T-helper 17 cell (primary cell): ENCODE results near the gene DNER. TPM values are rescaled to one million over a fixed set of nuclear protein-coding genes. Genes with fewer than 3 reads are reported as not detected.

ENCODE experiments used
- ATAC-seq: fragments of 150-1000 bp; cut with Tn5 transposase; 2 replicates; pipeline ENCODE4 v1.10.0; 2021; ENCODE audit warnings: mild to moderate bottlenecking, moderate library complexity
- DNase-seq, 3 donors: peaks; one replicate each; pipeline versions ENCODE4 v3.0.0 to v3.0.0-alpha.2; 2020 to 2021
- H3K9me3 ChIP-seq: one replicate; pipeline ENCODE4 v1.7.0; 2013; ENCODE audit warnings: low read length, mild to moderate bottlenecking; ENCODE audit not compliant: control insufficient read depth, poor library complexity, severe bottlenecking
- H3K27ac Mint-ChIP-seq: one replicate; pipeline ENCODE4 v1.8.0; 2022; ENCODE audit warnings: mild to moderate bottlenecking, moderate library complexity, mixed read lengths
- H3K27me3 Mint-ChIP-seq: one replicate; pipeline ENCODE4 v1.8.0; 2022; ENCODE audit warnings: mixed read lengths
- H3K36me3 Mint-ChIP-seq: one replicate; pipeline ENCODE4 v1.8.0; 2022; ENCODE audit warnings: low read depth, mixed read lengths
- H3K4me1 Mint-ChIP-seq: one replicate; pipeline ENCODE4 v1.8.0; 2022; ENCODE audit warnings: mild to moderate bottlenecking, mixed read lengths
- H3K4me3 Mint-ChIP-seq: one replicate; pipeline ENCODE4 v1.8.0; 2022; ENCODE audit warnings: mild to moderate bottlenecking, moderate library complexity, mixed read lengths
- total RNA-seq, 4 donors: library from RNA in 2 of 4; stranded (reverse) in 2 of 4; gene quantifications; one replicate each; pipeline ENCODE4 v1.2.3 and lab custom pipeline; 2022 to 2026

The DNER gene
- total RNA-seq, 2 donors from 2014 or later, result 0.22 TPM; not detected in 1

GRCh38 chr2:229650059-229650458 is 64.3 kb downstream of the DNER start:
- no peaks in the 10 kb centered on the region for H3K4me1 Mint-ChIP-seq
- peaks cover 67% of the 10 kb centered on the region for H3K27me3 Mint-ChIP-seq
- DNase-seq (no peak), ATAC-seq (no peak)
- no peak overlapping the region for H3K4me3 Mint-ChIP-seq
- no peaks in the 10 kb centered on the region for H3K9me3 ChIP-seq
- H3K27ac Mint-ChIP-seq, result no peak overlapping the region
- H3K36me3 Mint-ChIP-seq, result no peaks in the 10 kb centered on the region

DNA sequence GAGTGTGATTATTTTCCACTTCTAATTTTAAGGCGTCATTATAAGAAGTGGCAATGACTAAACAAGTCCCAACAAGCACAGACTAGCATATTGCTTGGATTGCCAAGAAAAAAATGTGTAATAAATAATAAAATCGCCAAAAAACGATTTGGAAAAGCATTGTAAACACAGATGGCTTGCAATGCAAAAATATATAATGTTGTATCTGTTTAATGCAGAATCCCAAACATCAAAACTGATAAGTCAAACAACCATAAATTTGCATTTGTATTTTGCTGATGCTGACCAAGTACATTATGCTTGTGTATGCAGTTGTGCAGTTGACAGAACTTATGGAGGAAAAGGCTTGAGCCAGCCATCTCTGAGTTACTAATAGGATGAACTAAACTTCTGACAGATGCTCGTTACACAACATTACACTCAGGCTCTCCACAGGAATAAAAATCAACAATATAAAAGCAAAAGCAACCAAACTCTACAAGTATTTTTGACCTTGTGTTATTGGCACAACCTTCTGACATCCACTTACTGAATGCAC is 68.1 kb downstream of the DNER start:
- DNase-seq (no peak), ATAC-seq (no peak)
- Mint-ChIP-seq H3K4me1 (no peaks in the 10 kb centered on the region), H3K27me3 (peaks cover 40% of the 10 kb centered on the region), H3K36me3 (no peaks in the 10 kb centered on the region), H3K27ac (no peak overlapping the region), H3K4me3 (no peak overlapping the region)
- H3K9me3 ChIP-seq, result no peaks in the 10 kb centered on the region

DNA sequence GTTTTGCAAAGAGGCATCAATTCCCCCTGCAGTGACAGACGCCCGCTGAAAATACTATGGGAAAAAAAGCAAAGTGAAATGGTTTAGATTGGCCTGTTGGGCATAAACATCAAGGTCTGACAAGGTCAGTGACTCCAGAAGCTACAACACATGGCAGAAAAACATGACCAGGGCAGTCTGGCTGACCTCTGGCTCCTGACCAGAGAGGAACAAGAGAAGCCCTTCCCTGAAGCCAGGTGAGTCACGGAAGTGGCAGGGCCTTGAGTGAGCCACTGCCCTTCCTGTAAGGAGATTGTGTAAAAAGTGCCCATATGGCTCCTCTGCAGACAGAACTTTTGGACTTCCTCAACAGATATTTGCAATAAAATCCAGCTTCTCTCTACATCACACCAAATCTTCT is 72.0 kb downstream of the DNER start:
- Mint-ChIP-seq H3K27ac (no peak overlapping the region), H3K4me3 (no peak overlapping the region), H3K27me3 (peaks cover 30% of the 10 kb centered on the region), H3K4me1 (no peaks in the 10 kb centered on the region), H3K36me3 (no peaks in the 10 kb centered on the region)
- DNase-seq, result no peak
- H3K9me3 ChIP-seq, result no peaks in the 10 kb centered on the region
- no peak for ATAC-seq

GRCh38 chr2:229641676-229642075 is 72.7 kb downstream of the DNER start:
- DNase-seq (no peak), ATAC-seq (no peak)
- Mint-ChIP-seq H3K4me3 (no peak overlapping the region), H3K27me3 (peaks cover 30% of the 10 kb centered on the region), H3K27ac (no peak overlapping the region), H3K36me3 (no peaks in the 10 kb centered on the region), H3K4me1 (no peaks in the 10 kb centered on the region)
- no peaks in the 10 kb centered on the region for H3K9me3 ChIP-seq

DNA sequence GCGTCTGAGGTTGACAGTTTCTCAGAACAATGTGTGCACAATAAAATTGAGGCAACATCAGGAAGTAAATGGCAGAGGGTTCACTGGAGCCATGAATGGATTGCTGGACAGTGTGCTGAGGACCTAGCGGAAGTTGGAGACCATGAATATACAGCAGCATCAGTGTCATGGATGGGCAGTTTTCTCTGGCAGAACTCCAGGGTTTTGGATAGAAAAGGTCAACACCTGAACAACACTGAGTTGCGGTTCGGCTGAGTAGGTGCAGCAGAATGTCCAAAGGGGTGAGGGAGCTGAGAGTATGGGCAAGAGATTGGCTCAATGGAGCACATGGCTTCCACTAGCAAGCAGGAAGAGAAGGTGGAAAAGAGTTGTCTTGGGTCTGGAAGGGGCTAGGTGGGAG is 73.7 kb downstream of the DNER start:
- no peak for DNase-seq
- no peak overlapping the region for H3K27ac Mint-ChIP-seq
- no peak overlapping the region for H3K4me3 Mint-ChIP-seq
- peaks cover 28% of the 10 kb centered on the region for H3K27me3 Mint-ChIP-seq
- no peaks in the 10 kb centered on the region for H3K4me1 Mint-ChIP-seq
- no peaks in the 10 kb centered on the region for H3K9me3 ChIP-seq
- no peaks in the 10 kb centered on the region for H3K36me3 Mint-ChIP-seq
- no peak for ATAC-seq

DNA sequence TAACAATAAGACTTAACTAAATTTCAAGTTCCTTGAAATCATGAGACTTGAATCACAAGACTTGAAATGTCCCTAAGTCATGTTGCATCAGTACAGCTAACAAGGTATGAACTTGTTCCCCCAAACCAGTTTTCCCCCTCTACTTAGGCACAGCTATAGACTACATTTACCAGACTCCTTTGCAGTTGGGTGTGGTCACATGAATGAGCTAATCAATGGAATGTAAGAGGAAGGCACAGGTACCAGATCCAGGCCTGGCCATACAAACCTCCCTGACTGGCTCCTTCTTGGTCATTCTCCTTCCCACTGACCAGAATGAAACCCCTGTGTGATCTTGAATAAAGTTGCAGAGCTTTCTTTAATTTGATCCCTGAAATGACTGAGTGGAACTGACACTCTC is 77.8 kb downstream of the DNER start:
- ATAC-seq (no peak), DNase-seq (no peak)
- peaks cover 2% of the 10 kb centered on the region for H3K36me3 Mint-ChIP-seq
- no peak overlapping the region for H3K4me3 Mint-ChIP-seq
- peaks cover 2% of the 10 kb centered on the region for H3K4me1 Mint-ChIP-seq
- H3K27me3 Mint-ChIP-seq, result peaks cover 49% of the 10 kb centered on the region
- H3K9me3 ChIP-seq, result no peaks in the 10 kb centered on the region
- no peak overlapping the region for H3K27ac Mint-ChIP-seq

DNA sequence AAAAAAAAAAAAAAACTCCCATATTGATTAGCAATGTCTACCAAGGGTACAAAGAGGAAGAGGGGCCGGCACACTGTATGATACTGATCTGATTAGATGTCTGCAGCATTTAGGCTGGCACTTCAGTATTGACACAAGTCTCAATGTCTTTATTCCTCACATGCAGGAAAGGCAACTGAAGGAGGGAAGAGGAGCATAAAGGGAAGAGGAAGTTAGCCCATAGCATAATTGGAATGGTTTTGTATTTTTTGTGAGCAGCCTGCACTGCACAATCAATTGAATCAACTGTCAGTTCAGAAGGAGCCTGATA is 79.0 kb downstream of the DNER start:
- ATAC-seq (no peak), DNase-seq (no peak)
- peaks cover 2% of the 10 kb centered on the region for H3K36me3 Mint-ChIP-seq
- no peak overlapping the region for H3K27ac Mint-ChIP-seq
- no peak overlapping the region for H3K4me3 Mint-ChIP-seq
- peaks cover 2% of the 10 kb centered on the region for H3K4me1 Mint-ChIP-seq
- H3K9me3 ChIP-seq, result no peaks in the 10 kb centered on the region
- H3K27me3 Mint-ChIP-seq, result peaks cover 36% of the 10 kb centered on the region

DNA sequence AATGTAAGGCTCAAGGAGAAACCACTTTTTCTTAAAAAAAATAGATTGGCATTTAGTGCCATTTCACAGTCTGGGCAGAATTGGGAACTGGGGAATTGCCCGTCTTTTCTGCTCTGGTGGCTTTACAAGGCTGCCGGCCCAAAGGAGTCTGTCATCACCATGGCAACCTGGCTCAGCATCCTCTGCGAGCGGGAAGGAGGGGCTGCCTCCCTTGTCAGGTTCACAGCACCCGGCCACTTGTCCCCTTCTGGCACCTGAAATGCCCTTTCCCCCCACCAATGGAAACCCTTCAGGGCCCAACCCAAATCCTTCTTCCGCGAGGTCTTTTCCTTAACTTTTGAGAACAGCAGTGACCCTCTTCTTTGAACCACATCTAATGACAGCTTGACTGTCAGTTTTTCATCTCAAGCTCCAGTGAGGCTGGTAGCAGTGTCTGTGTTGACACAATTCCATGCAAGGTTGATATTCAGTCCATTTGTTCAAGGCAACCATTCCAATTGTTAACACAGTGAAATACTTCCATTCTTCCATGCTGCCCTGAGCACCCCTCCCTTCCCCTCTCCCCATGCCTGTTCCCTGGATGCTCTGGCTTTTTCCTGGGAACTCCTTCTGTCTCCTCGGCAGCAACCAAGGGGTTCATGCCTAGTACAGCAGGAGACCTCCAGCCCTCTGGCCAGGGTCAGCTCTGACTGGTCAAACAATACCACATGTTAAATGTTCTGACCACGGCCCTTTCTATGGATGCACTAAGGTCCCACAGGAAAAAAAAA is 79.6 kb downstream of the DNER start:
- no peak overlapping the region for H3K4me3 Mint-ChIP-seq
- H3K4me1 Mint-ChIP-seq, result peaks cover 2% of the 10 kb centered on the region
- H3K27me3 Mint-ChIP-seq, result peaks cover 34% of the 10 kb centered on the region
- peaks cover 2% of the 10 kb centered on the region for H3K36me3 Mint-ChIP-seq
- DNase-seq (no peak), ATAC-seq (no peak)
- no peak overlapping the region for H3K27ac Mint-ChIP-seq
- H3K9me3 ChIP-seq, result no peaks in the 10 kb centered on the region

- no peak for ATAC-seq
- H3K4me3 Mint-ChIP-seq, result no peak overlapping the region
- H3K27ac Mint-ChIP-seq, result no peak overlapping the region
These were observed 80.8 kb downstream of the DNER start for GRCh38 chr2:229633556-229633955.

DNA sequence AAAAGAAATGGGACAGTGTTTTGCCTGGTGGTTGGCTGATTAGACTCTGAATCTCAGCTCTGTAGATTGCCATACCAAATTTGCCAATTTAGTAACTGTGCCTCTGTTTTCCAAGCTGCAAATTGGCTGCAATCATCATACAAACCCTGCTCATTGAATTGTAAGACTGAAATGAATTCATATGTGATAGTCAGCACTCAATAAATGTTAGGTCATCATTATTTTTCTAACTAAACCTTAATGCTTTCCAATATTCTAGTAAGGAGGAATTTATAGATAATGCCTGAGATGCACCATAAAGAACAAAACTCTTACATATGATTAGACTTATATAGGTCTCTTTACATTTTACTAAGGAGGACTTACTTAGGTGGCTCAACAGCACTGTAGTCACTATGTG is 85.3 kb downstream of the DNER start:
- Mint-ChIP-seq H3K27ac (no peak overlapping the region), H3K4me3 (no peak overlapping the region), H3K27me3 (peaks cover 18% of the 10 kb centered on the region), H3K36me3 (no peaks in the 10 kb centered on the region), H3K4me1 (no peaks in the 10 kb centered on the region)
- ATAC-seq (no peak), DNase-seq (no peak)
- H3K9me3 ChIP-seq, result no peaks in the 10 kb centered on the region

More at GRCh38 chr2:229633556-229633955, 80.8 kb downstream of the DNER start:
- H3K9me3 ChIP-seq, result no peaks in the 10 kb centered on the region
- no peak for DNase-seq
- H3K27me3 Mint-ChIP-seq, result peaks cover 34% of the 10 kb centered on the region
- peaks cover 2% of the 10 kb centered on the region for H3K4me1 Mint-ChIP-seq
- H3K36me3 Mint-ChIP-seq, result peaks cover 2% of the 10 kb centered on the region

DNA sequence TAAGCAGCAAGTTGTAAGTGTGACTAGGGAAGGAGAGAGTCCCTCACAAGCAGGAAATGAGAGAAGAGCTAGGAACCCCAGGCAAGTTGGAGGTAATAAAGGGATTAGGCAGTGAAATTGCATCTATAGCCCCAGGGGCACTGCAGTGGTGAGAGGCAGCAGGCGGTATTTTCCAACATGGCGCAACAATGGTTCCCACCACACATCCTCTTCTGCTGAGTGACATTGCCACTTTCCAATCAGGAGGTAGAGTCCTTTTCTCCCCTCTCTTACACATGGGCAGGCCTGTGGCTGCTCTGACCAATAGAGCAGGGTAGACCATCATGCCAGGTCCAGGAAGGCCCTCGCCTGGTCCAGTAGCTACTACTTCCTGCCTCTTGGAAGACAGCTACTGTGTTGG is 86.6 kb downstream of the DNER start:
- no peaks in the 10 kb centered on the region for H3K36me3 Mint-ChIP-seq
- no peak overlapping the region for H3K27ac Mint-ChIP-seq
- H3K4me1 Mint-ChIP-seq, result no peaks in the 10 kb centered on the region
- no peak overlapping the region for H3K4me3 Mint-ChIP-seq
- H3K9me3 ChIP-seq, result no peaks in the 10 kb centered on the region
- no peak for DNase-seq
- H3K27me3 Mint-ChIP-seq, result peaks cover 13% of the 10 kb centered on the region
- no peak for ATAC-seq

- Mint-ChIP-seq H3K27ac (no peak overlapping the region), H3K4me3 (no peak overlapping the region), H3K36me3 (no peaks in the 10 kb centered on the region), H3K27me3 (peaks cover 10% of the 10 kb centered on the region), H3K4me1 (no peaks in the 10 kb centered on the region)
- DNase-seq, result no peak
- no peak for ATAC-seq
- H3K9me3 ChIP-seq, result no peaks in the 10 kb centered on the region
These were observed 91.6 kb downstream of the DNER start for GRCh38 chr2:229622495-229623355.

DNA sequence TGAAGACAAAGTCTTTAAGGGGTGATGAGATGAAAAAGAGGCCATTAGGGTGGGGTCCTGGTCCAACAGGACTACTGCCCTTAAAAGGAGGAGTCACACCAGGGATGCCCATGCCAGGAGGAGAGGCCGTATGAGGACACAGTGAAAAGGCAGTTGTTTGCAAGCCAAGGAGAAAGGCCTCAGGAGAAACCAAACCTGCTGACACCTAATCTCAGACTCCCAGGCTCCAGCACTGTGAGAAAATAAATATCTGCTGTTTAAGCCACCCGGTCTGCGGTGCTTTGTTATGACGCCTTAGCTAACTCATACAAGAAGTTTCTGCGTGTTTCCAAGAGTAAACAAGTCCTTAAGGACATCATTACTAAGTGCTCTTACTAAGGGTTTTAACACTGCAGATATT is 93.6 kb downstream of the DNER start:
- no peaks in the 10 kb centered on the region for H3K9me3 ChIP-seq
- Mint-ChIP-seq H3K27ac (no peak overlapping the region), H3K4me3 (no peak overlapping the region), H3K36me3 (no peaks in the 10 kb centered on the region), H3K27me3 (peaks cover 8% of the 10 kb centered on the region), H3K4me1 (no peaks in the 10 kb centered on the region)
- DNase-seq (no peak), ATAC-seq (no peak)
